ENCODE data around the gene VIPAS39. TPM values are rescaled to one million over a fixed set of nuclear protein-coding genes. Genes with fewer than 3 reads are reported as not detected.
A peak's percentile ranks its signal among the peaks of the same experiment; 100 is the strongest.

VIPAS39 gene
- total RNA-seq, 1 experiment from 2014 or later = 16.8 TPM

- ChIA-PET POLR2A (interaction anchor here (0.6 to 0.7 kb wide), 2 partner anchors 11 to 513 kb away, joined by 3 read pairs; no protein-coding TSS in a partner anchor), CTCF (interaction anchor here (0.7 to 1.4 kb wide), 3 partner anchors 56 to 226 kb away, joined by 4 to 5 read pairs (median 5); partner anchors contain the start of gene GSTZ1), RAD21 (ENCODE audit: low non-redundant PET in 1 of 2, low total read pairs in 2 of 2, uncharacterized antibody in 2 of 2, unreplicated experiment in 2 of 2) (no interaction called here)
- BruUV-seq (replicated peaks) = no TSS peak
- Histone ChIP-seq H3K79me2 (ENCODE audit: insufficient read depth, low read length) (peaks cover 31% of the 10 kb centered on the region), H3K36me3 (ENCODE audit: control insufficient read depth in 1 of 2, insufficient read depth in 2 of 2, low read length in 2 of 2) (no peaks in the 10 kb centered on the region), H3K27me3 (ENCODE audit: insufficient read depth, low read length) (no peaks in the 10 kb centered on the region; the same call in 1 of the 2 replicates), H3K9ac (ENCODE audit: low read length) (peak within 1 kb of the TSS; percentile 80), H3K9me2 (ENCODE audit: insufficient read depth) (no peaks in the 10 kb centered on the region), H3K27ac (ENCODE audit: low read depth, low read length) (peak within 1 kb of the TSS; percentile 95), H3K9me3 (ENCODE audit: control insufficient read depth in 1 of 2, insufficient read depth in 1 of 2, low read depth in 1 of 2, low read length in 2 of 2) (no peaks in the 10 kb centered on the region), H4K20me1 (ENCODE audit: insufficient read depth) (no peaks in the 10 kb centered on the region), H3K4me2 (ENCODE audit: low read length) (peak within 1 kb of the TSS; percentile 88), H3K4me1 (ENCODE audit: control insufficient read depth in 1 of 2, insufficient read depth in 2 of 2, low read length in 2 of 2) (peaks cover 12 to 16% of the 10 kb centered on the region in 2 experiments; a peak in 3 of 4 replicates), H2AFZ (ENCODE audit: low read depth, low read length, poor library complexity, severe bottlenecking) (peak within 1 kb of the TSS; percentile 92), H3K4me3 (replicated peaks in 1 of 2; ENCODE audit: low read depth in 1 of 2, low read length in 2 of 2) (peak within 1 kb of the TSS; percentile 64 to 69)
- ATAC-seq (peak; percentile 99), DNase-seq (ENCODE audit: low read depth, low spot score) (peak; percentile 61)
- intact Hi-C loops (cut with micrococcal nuclease) = loop anchor here (5.0 kb wide), 1 partner anchor 80 kb away; the partner anchor contains the start of genes AHSA1 and VIPAS39
- TF ChIP-seq SIN3A (IDR thresholded peaks at IDR 0.05; ENCODE audit: low read depth) (peak; percentile 76), SP1 (IDR thresholded peaks at IDR 0.05; ENCODE audit: low read depth) (no peak), EZH2 (IDR thresholded peaks at IDR 0.05) (no peak), TCF7L2 (IDR thresholded peaks at IDR 0.05; ENCODE audit: borderline replicate concordance, extremely low read depth, insufficient read depth, insufficient read length) (peak; percentile 88), SRF (IDR thresholded peaks at IDR 0.05; ENCODE audit: low read depth) (no peak), YY1 (IDR thresholded peaks at IDR 0.05; ENCODE audit: extremely low read depth, insufficient replicate concordance, low read depth, low read length) (peak; percentile 77), ELF1 (IDR thresholded peaks at IDR 0.05; ENCODE audit: borderline replicate concordance, low read depth) (peak; percentile 72), ATF3 (IDR thresholded peaks at IDR 0.05) (no peak), POLR2A (IDR thresholded peaks at IDR 0.05; ENCODE audit: borderline replicate concordance, extremely low read depth, insufficient read depth, insufficient read length) (peak; percentile 40), JUND (IDR thresholded peaks at IDR 0.05) (no peak), ZFX (IDR thresholded peaks at IDR 0.05) (peak; percentile 94), CBX3 (IDR thresholded peaks at IDR 0.05; ENCODE audit: low read depth) (no peak), MAX (IDR thresholded peaks at IDR 0.05) (0 out of 2 replicates have a peak, but pooled peaks have one; percentile 46), EZH2phosphoT487 (IDR thresholded peaks at IDR 0.05; ENCODE audit: borderline replicate concordance) (no peak), ZBTB33 (IDR thresholded peaks at IDR 0.05; ENCODE audit: extremely low read depth, insufficient replicate concordance, low read length) (no peak), ZNF274 (IDR thresholded peaks at IDR 0.05; ENCODE audit: low read depth, low read length) (no peak), FOSL1 (IDR thresholded peaks at IDR 0.05; ENCODE audit: low read depth) (no peak), POLR2AphosphoS5 (IDR thresholded peaks at IDR 0.05; ENCODE audit: low read depth, low read length) (peak; percentile 75), EGR1 (IDR thresholded peaks at IDR 0.05; ENCODE audit: low read depth) (no peak), CEBPB (IDR thresholded peaks at IDR 0.05; ENCODE audit: low read depth) (no peak), RAD21 (IDR thresholded peaks at IDR 0.05; ENCODE audit: low read depth) (no peak), CTCF (IDR thresholded peaks at IDR 0.05 in 2 of 3, conservative IDR thresholded peaks at IDR 0.05 in 1 of 3; ENCODE audit: borderline replicate concordance in 1 of 3, insufficient read depth in 1 of 3, low read depth in 2 of 3, low read length in 2 of 3) (no peak)
Observed at GRCh38 chr14:77376771-77377501, 80.5 kb downstream of the VIPAS39 start, which contains the start of the genes SAMD15 and TMED8. TSS of gene SAMD15 (plus strand) at chr14:77377379. CDS start at chr14:77377419, 40 bp downstream. TSS of gene TMED8 (minus strand) at chr14:77377094. CDS start at chr14:77377053, 41 bp downstream.
